HG02571 (cell line): ENCODE results near the gene RPS27L.
A peak's percentile ranks its signal among the peaks of the same experiment; 100 is the strongest.
"Not testable (repeated sequence)": the region's sequence is repeated elsewhere in the genome, so short reads cannot be mapped to it uniquely, and the experiment has no call there.

Experiments used
- ATAC-seq: cut with Tn5 transposase; IDR thresholded peaks from one replicate; pipeline ENCODE4 v1.9.1; 2021; ENCODE audit warnings: mild to moderate bottlenecking, moderate library complexity; ENCODE audit not compliant: unreplicated experiment

The RPS27L gene

DNA sequence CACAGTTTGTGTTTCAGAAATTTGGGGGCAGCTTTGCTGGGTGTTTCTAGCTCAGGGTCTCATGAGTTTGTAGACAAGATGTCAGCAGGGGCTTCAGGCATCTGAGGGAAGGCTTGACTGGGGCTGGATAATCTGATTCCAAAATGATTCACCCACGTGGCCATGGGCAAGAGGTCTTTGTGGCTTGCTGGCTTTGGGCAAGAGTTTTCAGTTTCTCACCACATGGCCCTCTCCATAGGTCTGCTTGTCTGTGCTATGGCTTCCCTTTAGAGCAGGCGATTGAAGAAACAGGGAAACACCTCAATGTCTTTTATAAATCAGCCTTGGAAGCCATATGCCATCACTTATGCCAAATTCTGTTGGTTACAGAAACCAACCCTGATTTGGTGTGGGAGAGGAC lies 11.9 kb downstream of the RPS27L start:
- no peak for ATAC-seq

DNA sequence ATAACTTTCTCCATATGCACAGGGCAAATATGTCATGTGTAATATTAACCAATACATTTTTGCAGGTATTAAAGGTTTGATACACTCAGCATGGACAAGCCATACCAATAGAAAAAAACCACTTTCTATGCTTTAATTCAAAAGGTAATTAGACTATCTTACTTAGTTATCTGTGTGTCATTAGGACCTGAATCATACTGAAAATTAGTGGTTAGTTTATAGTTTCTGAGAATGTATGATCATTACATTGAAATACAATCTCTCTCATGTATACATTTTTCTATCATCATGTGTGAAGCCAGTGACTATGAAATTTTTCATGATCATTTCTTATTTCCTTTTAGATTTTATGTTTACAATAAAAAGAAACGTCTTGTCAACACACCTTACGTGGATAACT lies 16.3 kb downstream of the RPS27L start:
- no peak for ATAC-seq

- no peak for ATAC-seq
Measured at GRCh38 chr15:63136742-63137141, 20.5 kb downstream of the RPS27L start.

DNA sequence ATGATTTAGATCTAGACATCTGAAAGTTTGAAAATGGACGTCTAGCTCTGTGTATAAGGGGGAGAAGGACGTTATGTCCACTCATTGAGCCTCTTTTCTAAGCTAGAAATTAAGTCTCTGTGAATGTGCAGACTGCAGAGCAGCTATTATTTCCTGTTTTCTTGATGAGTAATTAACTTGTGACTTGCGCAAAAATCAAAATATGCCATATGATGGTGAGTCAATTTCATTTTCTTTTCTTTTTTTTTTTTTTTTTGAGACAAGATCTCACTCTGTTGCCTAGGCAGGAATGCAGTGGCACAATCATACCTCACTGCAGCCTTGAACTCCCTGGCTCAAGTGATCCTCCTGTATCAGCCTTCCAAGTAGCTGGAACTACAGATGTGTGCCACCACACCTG lies 21.5 kb downstream of the RPS27L start:
- no peak for ATAC-seq

DNA sequence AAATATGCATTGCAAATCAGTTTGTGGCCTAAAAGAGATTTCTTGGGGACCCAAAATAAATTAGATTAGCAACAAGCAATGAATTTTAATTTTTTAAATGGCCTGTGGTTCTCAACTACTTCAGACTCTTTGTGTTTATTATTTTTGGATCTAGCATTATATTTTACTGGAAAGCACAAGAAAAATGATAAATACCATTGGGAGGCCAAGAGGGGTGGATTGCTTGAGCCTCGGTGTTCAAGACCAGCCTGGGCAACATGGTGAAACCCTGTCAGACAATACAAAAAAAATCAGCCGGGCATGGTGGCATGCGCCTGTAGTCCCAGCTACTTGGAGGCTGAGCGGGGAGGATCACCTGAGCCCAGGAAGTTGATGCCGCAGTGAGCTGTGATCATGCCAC lies 22.0 kb downstream of the RPS27L start:
- no peak for ATAC-seq

DNA sequence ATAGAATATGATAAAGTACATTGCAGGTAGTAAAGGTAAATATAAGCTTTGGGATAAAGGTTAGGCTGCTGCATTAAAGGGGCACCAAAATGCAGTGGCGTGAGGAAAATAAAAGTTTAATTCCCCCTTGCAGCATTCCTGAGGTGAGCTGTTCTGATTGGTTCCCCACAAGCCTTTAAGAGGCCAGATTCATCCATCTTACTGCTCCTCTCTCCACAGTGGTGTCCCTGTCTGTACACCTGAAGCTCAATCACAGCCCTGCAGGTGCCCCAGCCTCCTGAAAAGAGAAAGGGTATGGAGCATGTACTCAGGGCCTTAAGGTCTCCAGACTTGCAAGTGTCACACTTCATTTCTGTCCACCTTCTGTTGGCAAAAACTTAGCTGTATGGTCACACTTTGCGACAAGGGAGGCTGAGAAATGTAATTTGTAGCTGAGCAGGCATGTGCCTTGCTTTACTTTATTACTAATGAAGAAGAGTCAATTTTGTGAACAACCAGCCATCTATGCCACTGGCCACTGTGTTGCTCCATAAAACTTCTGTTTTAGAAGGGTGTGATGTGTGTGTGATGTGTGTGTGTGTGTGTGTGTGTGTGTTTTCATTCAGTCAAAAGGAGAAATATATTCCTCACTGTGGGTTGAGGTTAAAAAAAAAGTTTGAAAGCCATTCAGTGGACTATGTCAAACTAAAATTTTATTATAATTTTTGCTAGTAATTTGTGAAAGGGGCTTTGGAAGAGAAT lies 22.9 kb downstream of the RPS27L start:
- no peak for ATAC-seq

DNA sequence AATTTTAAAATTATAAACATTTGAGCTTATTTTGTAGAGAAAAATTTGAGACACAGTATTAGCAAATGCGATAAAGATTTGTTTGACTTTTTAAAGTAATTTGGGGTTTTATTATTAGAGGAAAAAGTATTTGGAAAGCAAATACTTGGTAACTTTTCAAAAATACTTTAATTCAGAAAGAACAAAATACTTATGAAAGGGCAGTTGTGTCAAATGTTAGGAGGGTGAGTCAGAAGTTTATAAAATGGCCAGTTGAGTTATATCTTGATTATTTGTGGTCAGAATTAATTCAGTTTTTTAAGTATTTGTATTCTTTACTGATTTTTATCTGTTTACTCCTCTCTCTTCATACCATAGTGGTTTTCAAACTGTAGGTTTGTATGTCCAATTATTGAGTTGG lies 23.5 kb downstream of the RPS27L start:
- no peak for ATAC-seq

GRCh38 chr15:63126726-63127125 lies 30.6 kb downstream of the RPS27L start:
- no peak for ATAC-seq

GRCh38 chr15:63124506-63124905 lies 32.8 kb downstream of the RPS27L start:
- no peak for ATAC-seq

DNA sequence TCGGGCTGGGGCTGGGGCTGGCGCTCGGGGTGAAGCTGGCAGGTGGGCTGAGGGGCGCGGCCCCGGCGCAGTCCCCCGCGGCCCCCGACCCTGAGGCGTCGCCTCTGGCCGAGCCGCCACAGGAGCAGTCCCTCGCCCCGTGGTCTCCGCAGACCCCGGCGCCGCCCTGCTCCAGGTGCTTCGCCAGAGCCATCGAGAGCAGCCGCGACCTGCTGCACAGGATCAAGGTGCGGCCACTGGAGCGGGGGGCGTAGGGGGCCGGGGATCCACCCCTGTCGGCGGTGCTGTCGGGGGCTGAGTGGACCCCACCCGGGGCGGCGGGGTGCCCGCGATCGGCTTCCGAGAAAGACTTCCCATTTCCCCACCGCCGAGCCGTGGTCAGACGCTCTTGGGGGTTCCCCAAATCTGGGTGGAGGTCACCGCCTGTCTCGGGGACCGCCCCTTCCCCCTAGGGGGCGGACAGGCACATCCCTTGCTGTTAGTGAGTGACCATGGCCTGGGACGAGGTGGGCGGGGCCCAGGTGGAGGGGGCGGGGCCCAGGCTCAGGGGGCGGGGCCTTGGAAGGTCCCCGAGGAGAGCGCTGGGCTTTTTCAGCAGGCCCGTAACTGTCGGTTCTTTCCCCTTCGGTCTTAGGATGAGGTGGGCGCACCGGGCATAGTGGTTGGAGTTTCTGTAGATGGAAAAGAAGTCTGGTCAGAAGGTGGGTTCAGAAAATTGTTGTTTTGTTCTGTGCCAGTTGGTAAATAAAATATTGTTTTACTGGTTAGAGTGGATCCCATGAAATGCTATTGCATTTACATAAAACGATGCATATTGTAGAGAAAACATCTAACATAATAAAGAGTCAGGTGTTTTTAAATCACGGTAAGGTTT lies 35.0 kb downstream of the RPS27L start:
- peak; percentile 88 for ATAC-seq

DNA sequence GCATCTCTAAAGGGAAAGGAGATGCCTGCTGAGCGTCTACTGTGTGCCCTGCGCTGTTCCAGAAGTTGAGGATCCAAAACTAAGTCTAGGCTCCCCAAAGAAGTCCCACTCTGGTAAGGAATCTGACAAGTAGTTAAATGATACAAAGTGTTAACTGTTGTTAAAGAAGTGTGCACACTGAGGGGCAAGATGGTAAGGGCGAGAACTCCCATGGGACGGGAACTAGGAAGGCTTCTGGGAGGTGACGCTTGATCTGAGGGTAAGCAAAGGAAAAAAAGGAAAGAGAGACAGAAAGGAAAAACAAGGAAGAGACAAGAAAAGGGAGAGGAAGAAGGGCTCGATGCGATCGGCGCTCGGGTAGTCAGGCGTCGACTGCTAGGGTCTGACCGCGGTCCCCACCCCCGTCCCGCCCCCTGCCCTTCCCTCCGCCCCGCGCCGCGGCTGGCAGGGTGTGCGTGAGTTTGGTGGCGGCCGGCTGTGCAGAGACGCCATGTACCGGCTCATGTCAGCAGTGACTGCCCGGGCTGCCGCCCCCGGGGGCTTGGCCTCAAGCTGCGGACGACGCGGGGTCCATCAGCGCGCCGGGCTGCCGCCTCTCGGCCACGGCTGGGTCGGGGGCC lies 35.8 kb downstream of the RPS27L start, which contains the start of gene LACTB:
LACTB (plus strand) TSS at position 480 of the 620 bp plus-strand sequence; CDS start at position 491, 11 bp downstream.
- peak; percentile 73 for ATAC-seq

- ATAC-seq = no peak
Measured at GRCh38 chr15:63118854-63119253, 38.4 kb downstream of the RPS27L start.

DNA sequence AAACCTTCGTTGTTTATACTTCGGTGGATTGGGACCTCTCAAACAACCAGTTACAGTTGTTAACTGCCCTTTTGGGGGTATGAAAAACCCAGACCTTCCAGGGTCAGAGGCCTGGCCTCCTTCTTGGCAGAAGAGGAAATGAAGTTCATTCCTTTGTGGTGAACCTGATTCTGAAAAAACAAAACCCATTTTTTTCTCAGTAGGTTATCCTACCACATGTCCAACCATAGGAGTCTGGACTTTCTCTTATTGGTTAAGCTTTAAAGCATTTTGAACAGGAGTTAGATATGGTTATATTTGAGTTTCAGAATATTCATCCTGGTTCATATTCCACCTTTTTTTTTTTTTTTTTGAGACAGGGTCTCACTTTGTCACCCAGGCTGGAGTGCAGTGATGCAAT lies 42.8 kb downstream of the RPS27L start:
- no peak for ATAC-seq

DNA sequence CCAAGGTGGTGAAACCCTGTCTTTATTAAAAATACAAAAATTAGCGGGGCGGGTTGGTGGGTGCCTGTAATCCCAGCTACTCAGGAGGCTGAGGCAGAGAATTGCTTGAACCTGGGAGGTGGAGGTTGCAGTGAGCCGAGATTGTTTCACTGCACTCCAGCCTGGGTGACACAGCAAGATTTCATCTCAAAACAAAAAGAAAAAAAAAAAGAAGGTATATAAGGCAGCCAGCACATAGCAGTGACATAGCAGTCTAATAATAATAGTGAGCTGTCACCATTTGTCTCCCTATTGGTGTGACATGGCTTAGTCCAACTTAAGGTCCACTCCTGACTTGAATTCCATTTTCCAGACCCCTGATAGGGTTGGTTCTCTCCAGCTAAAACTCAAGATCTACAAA lies 44.4 kb downstream of the RPS27L start:
- no peak for ATAC-seq

DNA sequence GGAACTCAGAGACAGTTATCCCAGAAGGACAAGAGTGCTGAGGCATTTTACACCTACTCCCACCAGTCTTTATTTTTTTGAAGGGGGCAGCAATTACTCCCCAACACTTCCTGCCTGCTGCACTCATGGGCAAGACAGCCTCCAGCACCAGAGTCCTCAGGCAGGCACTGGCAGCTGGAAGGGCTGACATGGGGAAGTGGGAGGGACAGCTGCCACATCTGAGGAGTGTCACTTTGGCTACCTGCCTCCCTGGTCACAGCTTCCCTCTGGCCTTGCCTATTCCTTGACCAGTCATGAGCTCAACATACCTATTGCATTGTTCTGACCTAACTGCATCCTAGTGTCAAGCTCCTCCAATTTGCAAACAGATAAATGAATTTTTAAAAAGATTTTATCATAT lies 45.8 kb downstream of the RPS27L start:
- ATAC-seq = no peak

DNA sequence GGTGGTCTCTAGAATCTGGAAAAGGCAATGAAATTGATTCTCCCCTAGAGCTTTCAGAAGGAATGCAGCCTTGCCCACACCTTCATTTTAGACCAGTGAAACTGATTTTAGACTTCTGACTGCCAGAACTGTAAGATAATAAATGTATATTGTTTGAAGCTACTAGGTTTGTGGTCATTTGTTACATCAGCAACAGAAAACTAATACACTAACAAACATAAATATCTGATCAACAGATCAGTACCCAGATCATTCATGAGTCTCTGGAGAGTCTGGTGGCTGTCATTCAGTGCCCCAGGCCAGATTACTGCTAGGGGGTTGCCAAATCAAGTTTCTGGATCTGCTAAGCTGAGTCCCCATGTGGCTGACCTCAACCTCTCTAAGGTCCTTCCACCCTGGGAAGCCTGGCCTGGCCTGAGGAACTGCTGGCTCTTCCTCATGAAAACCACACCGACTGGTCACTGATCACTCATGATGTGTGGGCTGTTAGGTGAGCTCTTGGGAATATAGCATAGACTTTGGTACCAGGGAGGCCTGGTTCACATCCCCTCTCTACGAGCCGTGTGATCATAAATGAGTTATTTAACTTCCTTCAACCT lies 46.8 kb downstream of the RPS27L start:
- ATAC-seq = no peak

- ATAC-seq = no peak
Measured at GRCh38 chr15:63109920-63110319, 47.4 kb downstream of the RPS27L start.

GRCh38 chr15:63109498-63109897 lies 47.8 kb downstream of the RPS27L start:
- no peak for ATAC-seq

DNA sequence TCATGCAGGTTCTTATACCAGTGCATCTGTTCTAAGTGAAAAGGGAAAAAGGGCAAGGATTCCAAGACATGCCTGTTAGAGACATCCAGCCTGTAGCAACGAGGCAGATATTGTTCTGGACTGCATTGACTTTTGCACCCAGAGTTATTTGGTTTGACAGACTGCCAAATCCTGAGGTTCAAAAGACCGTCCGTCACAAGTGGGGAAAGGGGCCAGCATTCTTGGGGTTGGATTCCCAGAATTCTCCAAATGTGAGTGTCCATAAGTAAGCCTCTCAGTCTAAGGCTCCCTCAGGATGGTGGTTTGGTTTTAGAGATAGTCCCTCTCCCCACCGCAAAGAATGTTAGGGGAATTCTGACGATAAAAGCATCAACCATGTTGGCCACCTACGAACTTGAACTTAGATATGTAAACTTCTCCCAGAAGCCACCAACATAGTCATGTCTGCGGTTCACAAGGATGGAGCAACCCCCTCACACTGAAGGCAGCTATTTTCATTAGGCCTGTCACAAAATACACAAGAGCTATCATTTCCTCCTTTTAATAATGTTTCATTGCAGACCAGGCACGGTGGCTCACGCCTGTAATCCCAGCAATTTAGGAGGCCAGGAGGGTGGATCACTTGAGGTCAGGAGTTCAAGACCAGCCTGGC lies 49.3 kb downstream of the RPS27L start:
- no peak for ATAC-seq

DNA sequence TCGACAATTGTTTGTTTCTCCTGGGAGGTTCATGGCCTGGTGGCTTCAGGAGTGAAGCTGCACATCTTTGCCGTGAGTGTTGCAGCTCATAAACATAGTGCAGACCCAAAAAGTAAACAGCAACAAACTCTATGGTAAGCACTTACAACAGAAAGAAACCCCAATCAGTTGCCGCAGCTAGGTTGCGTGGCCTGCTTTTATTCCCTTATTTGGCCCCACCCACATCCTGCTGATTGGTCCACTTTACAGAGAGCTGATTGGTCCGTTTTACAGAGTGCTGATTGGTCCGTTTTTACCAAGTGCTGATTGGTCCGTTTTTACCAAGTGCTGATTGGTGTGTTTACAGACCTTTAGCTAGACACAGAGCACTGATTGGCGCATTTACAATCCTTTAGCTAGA lies 51.9 kb downstream of the RPS27L start:
- ATAC-seq = not testable (repeated sequence)

DNA sequence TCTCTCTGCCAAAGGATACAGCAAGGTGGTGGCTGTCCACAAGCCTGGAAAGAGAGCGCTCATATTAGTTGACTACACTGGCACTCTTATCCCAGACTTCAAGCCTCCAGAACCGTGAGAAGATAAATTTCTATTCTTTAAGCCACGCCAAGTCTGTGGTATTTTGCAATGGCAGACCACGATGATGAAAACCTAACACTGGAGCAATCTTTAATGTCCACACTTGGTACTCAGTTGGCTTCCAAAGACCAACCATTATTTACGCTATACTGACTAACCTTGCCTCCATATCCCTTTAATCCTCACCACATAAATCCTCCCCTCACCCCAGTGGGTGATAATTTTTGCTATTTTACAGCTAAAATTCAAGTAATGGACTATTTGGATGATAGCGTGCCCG lies 52.5 kb downstream of the RPS27L start:
- ATAC-seq = no peak
